ENCODE measurements around the gene LTN1.

The LTN1 gene

GRCh38 chr21:28928578-28929420, 63.9 kb downstream of the LTN1 start:
- DNase-seq = no peak

GRCh38 chr21:28927130-28927529, 65.5 kb downstream of the LTN1 start:
- DNase-seq = no peak

- no peak for DNase-seq
Measured at GRCh38 chr21:28923439-28923975, 69.2 kb downstream of the LTN1 start.

GRCh38 chr21:28922368-28922767, 70.3 kb downstream of the LTN1 start:
- DNase-seq = no peak

- DNase-seq = no peak
Measured at GRCh38 chr21:28916150-28916893, 76.4 kb downstream of the LTN1 start.

GRCh38 chr21:28913071-28913470, 79.6 kb downstream of the LTN1 start:
- DNase-seq = no peak

- DNase-seq = no peak
Measured at GRCh38 chr21:28910280-28910887, 82.3 kb downstream of the LTN1 start.

GRCh38 chr21:28908351-28908750, 84.3 kb downstream of the LTN1 start:
- no peak for DNase-seq

GRCh38 chr21:28906841-28907240, 85.8 kb downstream of the LTN1 start:
- no peak for DNase-seq

- no peak for DNase-seq
Measured at GRCh38 chr21:28906236-28906635, 86.4 kb downstream of the LTN1 start.

- no peak for DNase-seq
Measured at GRCh38 chr21:28904961-28905435, 87.7 kb downstream of the LTN1 start.

GRCh38 chr21:28903448-28903847, 89.2 kb downstream of the LTN1 start:
- no peak for DNase-seq

GRCh38 chr21:28900481-28900880, 92.2 kb downstream of the LTN1 start:
- no peak for DNase-seq

GRCh38 chr21:28899744-28900143, 92.9 kb downstream of the LTN1 start:
- no peak for DNase-seq

GRCh38 chr21:28899220-28899619, 93.5 kb downstream of the LTN1 start:
- DNase-seq = no peak

- DNase-seq = no peak
Measured at GRCh38 chr21:28893687-28894086, 99.0 kb downstream of the LTN1 start.

GRCh38 chr21:28892199-28893111, 100.2 kb downstream of the LTN1 start:
- DNase-seq = no peak

- no peak for DNase-seq
Measured at GRCh38 chr21:28885853-28886177, 106.9 kb downstream of the LTN1 start.

GRCh38 chr21:28884976-28885852, 107.5 kb downstream of the LTN1 start:
- peak; percentile 95 for DNase-seq

- no peak for DNase-seq
Measured at GRCh38 chr21:28884481-28884880, 108.2 kb downstream of the LTN1 start.

- DNase-seq = no peak
Measured at GRCh38 chr21:28883931-28884330, 108.7 kb downstream of the LTN1 start.
